H1 (cell line): ENCODE results near the gene PER2.

ENCODE experiments used
- GTF2F1 ChIP-seq: IDR thresholded peaks from 2 replicates; pipeline ENCODE4 v1.6.1; 2012; ENCODE audit warnings: low read depth, low read length, improper control_type of control experiment, borderline replicate concordance
- JUN ChIP-seq: IDR thresholded peaks from 2 replicates; pipeline ENCODE4 v1.6.1; 2011; ENCODE audit warnings: low read depth, mild to moderate bottlenecking, improper control_type of control experiment, low read length
- JUND ChIP-seq: IDR thresholded peaks from 2 replicates; pipeline ENCODE4 v1.6.1; 2011; ENCODE audit warnings: mild to moderate bottlenecking, improper control_type of control experiment, low read length
- POLR2A ChIP-seq, 2 experiments: IDR thresholded peaks; 1 replicate in 1 of 2; 2 replicates in 1 of 2; pipeline ENCODE4 v1.6.1; 2011; ENCODE audit warnings: low read depth in 2 of 2, low read length in 2 of 2, mild to moderate bottlenecking in 2 of 2; ENCODE audit errors: control extremely low read depth in 1 of 2
- POLR2AphosphoS5 ChIP-seq: IDR thresholded peaks from 2 replicates; pipeline ENCODE4 v1.6.1; 2011; ENCODE audit warnings: low read depth, low read length
- RFX5 ChIP-seq: IDR thresholded peaks from 2 replicates; pipeline ENCODE4 v1.6.1; 2011; ENCODE audit warnings: low read depth, low read length, improper control_type of control experiment, borderline replicate concordance
- SIX5 ChIP-seq: IDR thresholded peaks from 2 replicates; pipeline ENCODE4 v1.6.1; 2011; ENCODE audit warnings: mild to moderate bottlenecking, low read depth, low read length
- SUZ12 ChIP-seq: fragments of 200-600 bp; sonication (generic); IDR thresholded peaks from 2 replicates; pipeline ENCODE4 v1.6.1; 2012; ENCODE audit warnings: mild to moderate bottlenecking, inconsistent platforms, low read length, moderate library complexity, mixed read lengths
- TCF12 ChIP-seq: IDR thresholded peaks from 2 replicates; pipeline ENCODE4 v1.6.1; 2011; ENCODE audit warnings: low read depth, mild to moderate bottlenecking, low read length
- TEAD4 ChIP-seq: IDR thresholded peaks from 2 replicates; pipeline ENCODE4 v1.6.1; 2012; ENCODE audit warnings: low read depth, low read length, inconsistent platforms, mixed read lengths
- YY1 ChIP-seq: IDR thresholded peaks from 2 replicates; pipeline ENCODE4 v1.6.1; 2011; ENCODE audit warnings: low read depth, mild to moderate bottlenecking, low read length
- TF ChIP-seq, protein P1 (sequence below), 3 experiments: IDR thresholded peaks; 1 replicate in 2 of 3; 2 replicates in 1 of 3; pipeline versions ENCODE4 v1.5.1 to v1.6.1; 2011; ENCODE audit warnings: low read length in 3 of 3, mild to moderate bottlenecking in 3 of 3, inconsistent platforms in 2 of 3, low read depth in 1 of 3, moderate library complexity in 1 of 3; ENCODE audit not compliant: insufficient read depth in 1 of 3; ENCODE audit errors: control extremely low read depth in 1 of 3
- TF ChIP-seq, protein P2 (sequence below): IDR thresholded peaks from 2 replicates; pipeline ENCODE4 v1.6.1; 2011; ENCODE audit warnings: low read length, improper control_type of control experiment
- TF ChIP-seq, protein P3 (sequence below): IDR thresholded peaks from 2 replicates; pipeline ENCODE4 v1.6.1; 2012; ENCODE audit warnings: inconsistent platforms

DNA sequence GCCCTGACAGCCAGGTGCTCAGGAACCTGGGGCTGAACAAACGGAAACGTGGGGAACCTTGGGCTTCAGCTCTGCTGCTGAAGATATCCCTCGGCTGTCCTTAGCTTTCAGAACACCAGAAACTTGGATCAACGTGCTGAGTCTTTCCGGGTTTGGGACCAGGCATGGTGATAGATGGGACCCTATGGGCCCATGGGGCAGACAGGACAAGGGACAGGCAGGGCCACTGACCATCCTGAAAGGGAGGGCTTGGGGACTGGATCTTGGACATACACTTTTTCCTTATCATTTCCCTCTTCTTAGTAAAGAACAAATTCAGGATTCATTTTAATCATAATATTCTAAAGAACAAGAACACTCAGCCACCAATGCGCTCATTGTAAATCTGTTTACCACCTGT is 32.3 kb downstream of the PER2 start:
- TF ChIP-seq, protein P1, sequence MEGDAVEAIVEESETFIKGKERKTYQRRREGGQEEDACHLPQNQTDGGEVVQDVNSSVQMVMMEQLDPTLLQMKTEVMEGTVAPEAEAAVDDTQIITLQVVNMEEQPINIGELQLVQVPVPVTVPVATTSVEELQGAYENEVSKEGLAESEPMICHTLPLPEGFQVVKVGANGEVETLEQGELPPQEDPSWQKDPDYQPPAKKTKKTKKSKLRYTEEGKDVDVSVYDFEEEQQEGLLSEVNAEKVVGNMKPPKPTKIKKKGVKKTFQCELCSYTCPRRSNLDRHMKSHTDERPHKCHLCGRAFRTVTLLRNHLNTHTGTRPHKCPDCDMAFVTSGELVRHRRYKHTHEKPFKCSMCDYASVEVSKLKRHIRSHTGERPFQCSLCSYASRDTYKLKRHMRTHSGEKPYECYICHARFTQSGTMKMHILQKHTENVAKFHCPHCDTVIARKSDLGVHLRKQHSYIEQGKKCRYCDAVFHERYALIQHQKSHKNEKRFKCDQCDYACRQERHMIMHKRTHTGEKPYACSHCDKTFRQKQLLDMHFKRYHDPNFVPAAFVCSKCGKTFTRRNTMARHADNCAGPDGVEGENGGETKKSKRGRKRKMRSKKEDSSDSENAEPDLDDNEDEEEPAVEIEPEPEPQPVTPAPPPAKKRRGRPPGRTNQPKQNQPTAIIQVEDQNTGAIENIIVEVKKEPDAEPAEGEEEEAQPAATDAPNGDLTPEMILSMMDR (IDR thresholded peaks at IDR 0.05; ENCODE audit: control extremely low read depth in 1 of 3, insufficient read depth in 1 of 3, low read depth in 1 of 3, low read length in 3 of 3) = no peak
- TF ChIP-seq YY1 = no peak
- TF ChIP-seq POLR2AphosphoS5 = no peak
- no peak for TF ChIP-seq RFX5
- no peak for TF ChIP-seq JUN
- TF ChIP-seq, protein P2, sequence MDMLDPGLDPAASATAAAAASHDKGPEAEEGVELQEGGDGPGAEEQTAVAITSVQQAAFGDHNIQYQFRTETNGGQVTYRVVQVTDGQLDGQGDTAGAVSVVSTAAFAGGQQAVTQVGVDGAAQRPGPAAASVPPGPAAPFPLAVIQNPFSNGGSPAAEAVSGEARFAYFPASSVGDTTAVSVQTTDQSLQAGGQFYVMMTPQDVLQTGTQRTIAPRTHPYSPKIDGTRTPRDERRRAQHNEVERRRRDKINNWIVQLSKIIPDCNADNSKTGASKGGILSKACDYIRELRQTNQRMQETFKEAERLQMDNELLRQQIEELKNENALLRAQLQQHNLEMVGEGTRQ = no peak
- no peak for TF ChIP-seq TEAD4
- no peak for TF ChIP-seq TCF12
- TF ChIP-seq POLR2A (IDR thresholded peaks at IDR 0.05; ENCODE audit: control extremely low read depth in 1 of 2, low read depth in 2 of 2, low read length in 2 of 2) = no peak
- TF ChIP-seq GTF2F1 = no peak
- TF ChIP-seq JUND = no peak
- no peak for TF ChIP-seq SIX5
- TF ChIP-seq SUZ12 = no peak
- TF ChIP-seq, protein P3, sequence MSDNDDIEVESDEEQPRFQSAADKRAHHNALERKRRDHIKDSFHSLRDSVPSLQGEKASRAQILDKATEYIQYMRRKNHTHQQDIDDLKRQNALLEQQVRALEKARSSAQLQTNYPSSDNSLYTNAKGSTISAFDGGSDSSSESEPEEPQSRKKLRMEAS = no peak
